GM18907 (cell line): ENCODE data around the gene PCDHGA12.
A peak's percentile ranks its signal among the peaks of the same experiment; 100 is the strongest.
"Not testable (repeated sequence)": the region's sequence is repeated elsewhere in the genome, so short reads cannot be mapped to it uniquely, and the experiment has no call there.

ENCODE experiments used
- ATAC-seq: cut with Tn5 transposase; IDR thresholded peaks from one replicate; pipeline ENCODE4 v1.9.1; 2021; ENCODE audit warnings: mild to moderate bottlenecking, moderate library complexity; ENCODE audit not compliant: unreplicated experiment

Gene PCDHGA12

GRCh38 chr5:141407790-141408505 lies 22.4 kb upstream of the PCDHGA12 start, which contains the start of gene PCDHGB6:
PCDHGB6 (plus strand) TSS chr5:141408021; CDS start chr5:141408203, 182 bp downstream.
- ATAC-seq: peak; percentile 67

- no peak for ATAC-seq
These were observed 20.6 kb upstream of the PCDHGA12 start for GRCh38 chr5:141409598-141410306.

GRCh38 chr5:141411575-141411974 lies 18.7 kb upstream of the PCDHGA12 start:
- no peak for ATAC-seq

GRCh38 chr5:141412854-141413539 lies 17.3 kb upstream of the PCDHGA12 start, which contains the start of gene PCDHGA10:
PCDHGA10 (plus strand) TSS chr5:141412987; CDS start chr5:141413176, 189 bp downstream.
- peak; percentile 83 for ATAC-seq

GRCh38 chr5:141413540-141414069 lies 16.7 kb upstream of the PCDHGA12 start:
- no peak for ATAC-seq

- not testable (repeated sequence) for ATAC-seq
These were observed 15.6 kb upstream of the PCDHGA12 start for GRCh38 chr5:141414548-141415274.

GRCh38 chr5:141415275-141415618 lies 15.1 kb upstream of the PCDHGA12 start:
- not testable (repeated sequence) for ATAC-seq

GRCh38 chr5:141417494-141418172 lies 12.7 kb upstream of the PCDHGA12 start, which contains the start of gene PCDHGB7:
PCDHGB7 (plus strand) TSS chr5:141417677; CDS start chr5:141417860, 183 bp downstream.
- ATAC-seq: peak; percentile 79

GRCh38 chr5:141419074-141419880 lies 11.0 kb upstream of the PCDHGA12 start:
- no peak for ATAC-seq

- peak; percentile 52 for ATAC-seq
These were observed 9.3 kb upstream of the PCDHGA12 start, which contains the start of gene PCDHGA11 for GRCh38 chr5:141420855-141421488. PCDHGA11 (plus strand) TSS chr5:141421051; CDS start chr5:141421228, 177 bp downstream.

- no peak for ATAC-seq
These were observed 8.8 kb upstream of the PCDHGA12 start for GRCh38 chr5:141421489-141421855.

- no peak for ATAC-seq
These were observed 7.5 kb upstream of the PCDHGA12 start for GRCh38 chr5:141422742-141423291.

- no peak for ATAC-seq
These were observed 2.4 kb upstream of the PCDHGA12 start for GRCh38 chr5:141427783-141428426.

- ATAC-seq: no peak
These were observed 979 bp downstream of the PCDHGA12 start for GRCh38 chr5:141431286-141431685.

- ATAC-seq: not testable (repeated sequence)
These were observed 2.0 kb downstream of the PCDHGA12 start for GRCh38 chr5:141432308-141432707.

- ATAC-seq: not testable (repeated sequence)
These were observed 2.4 kb downstream of the PCDHGA12 start for GRCh38 chr5:141432726-141433125.

GRCh38 chr5:141434006-141434405 lies 3.7 kb downstream of the PCDHGA12 start:
- no peak for ATAC-seq

- ATAC-seq: no peak
These were observed 6.9 kb downstream of the PCDHGA12 start for GRCh38 chr5:141437221-141437620.
